ENCODE measurements around the gene CCDC159.

The CCDC159 gene

GRCh38 chr19:11364296-11364904 lies 18.1 kb downstream of the CCDC159 start:
- Mint-ChIP-seq H3K4me1 (no peaks in the 10 kb centered on the region), H3K4me3 (no peak overlapping the region), H3K27ac (no peak overlapping the region), H3K27me3 (ENCODE audit: low read depth) (peaks cover 12% of the 10 kb centered on the region), H3K36me3 (ENCODE audit: low read depth) (peaks cover 10% of the 10 kb centered on the region), H3K9me3 (no peaks in the 10 kb centered on the region)
- no peak for TF ChIP-seq CTCF (IDR thresholded peaks at IDR 0.05; ENCODE audit: unreplicated experiment in 3 of 3)

- Mint-ChIP-seq H3K4me3 (no peak overlapping the region), H3K9me3 (no peaks in the 10 kb centered on the region), H3K4me1 (no peaks in the 10 kb centered on the region), H3K27ac (no peak overlapping the region), H3K36me3 (ENCODE audit: low read depth) (peaks cover 10% of the 10 kb centered on the region), H3K27me3 (ENCODE audit: low read depth) (peaks cover 11% of the 10 kb centered on the region)
- no peak for TF ChIP-seq CTCF (IDR thresholded peaks at IDR 0.05; ENCODE audit: unreplicated experiment in 3 of 3)
These were observed 18.6 kb downstream of the CCDC159 start for GRCh38 chr19:11364935-11365334.

GRCh38 chr19:11365557-11366117 lies 19.3 kb downstream of the CCDC159 start:
- no peaks in the 10 kb centered on the region for H3K9me3 Mint-ChIP-seq
- peaks cover 10% of the 10 kb centered on the region for H3K36me3 Mint-ChIP-seq (ENCODE audit: low read depth)
- H3K4me1 Mint-ChIP-seq, result no peaks in the 10 kb centered on the region
- H3K27me3 Mint-ChIP-seq (ENCODE audit: low read depth), result peaks cover 5% of the 10 kb centered on the region
- H3K27ac Mint-ChIP-seq, result no peak overlapping the region
- H3K4me3 Mint-ChIP-seq, result no peak overlapping the region
- TF ChIP-seq CTCF (IDR thresholded peaks at IDR 0.05; ENCODE audit: unreplicated experiment in 3 of 3), result no peak

GRCh38 chr19:11367528-11367927 lies 21.2 kb downstream of the CCDC159 start:
- H3K27me3 Mint-ChIP-seq (ENCODE audit: low read depth), result no peaks in the 10 kb centered on the region
- H3K4me1 Mint-ChIP-seq, result no peaks in the 10 kb centered on the region
- no peak overlapping the region for H3K4me3 Mint-ChIP-seq
- peaks cover 4% of the 10 kb centered on the region for H3K36me3 Mint-ChIP-seq (ENCODE audit: low read depth)
- no peak for TF ChIP-seq CTCF (IDR thresholded peaks at IDR 0.05; ENCODE audit: unreplicated experiment in 3 of 3)
- no peaks in the 10 kb centered on the region for H3K9me3 Mint-ChIP-seq
- no peak overlapping the region for H3K27ac Mint-ChIP-seq

GRCh38 chr19:11370744-11371143 lies 24.4 kb downstream of the CCDC159 start:
- no peaks in the 10 kb centered on the region for H3K36me3 Mint-ChIP-seq (ENCODE audit: low read depth)
- TF ChIP-seq CTCF (IDR thresholded peaks at IDR 0.05; ENCODE audit: unreplicated experiment in 3 of 3), result no peak
- no peak overlapping the region for H3K4me3 Mint-ChIP-seq
- no peaks in the 10 kb centered on the region for H3K9me3 Mint-ChIP-seq
- H3K27ac Mint-ChIP-seq, result no peak overlapping the region
- no peaks in the 10 kb centered on the region for H3K4me1 Mint-ChIP-seq
- H3K27me3 Mint-ChIP-seq (ENCODE audit: low read depth), result no peaks in the 10 kb centered on the region
